HepG2 (cell line): Measurements from ENCODE around the gene IQSEC1. TPM values are rescaled to one million over a fixed set of nuclear protein-coding genes. Genes with fewer than 3 reads are reported as not detected.

Source experiments
- ATAC-seq: fragments of 200-7000 bp; cut with Tn5 transposase; 3 replicates; pipeline ENCODE4 v1.9.1; 2020; ENCODE audit warnings: mild to moderate bottlenecking, moderate library complexity
- BruUV-seq: library from RNA; stranded (reverse); fragments of 400-500 nt; replicated peaks from 2 replicates; lab custom pipeline; 2021; lab: Mats Ljungman, UMichigan
- CTCF ChIA-PET: fragments of 300-600 bp; formaldehyde crosslinking; extraction: SDS; loops from one replicate; lab custom pipeline; 2021; ENCODE audit warnings: low total read pairs, inconsistent platforms, low intra/inter-chr PET ratio; lab: Yijun Ruan, JAX
- POLR2A ChIA-PET: fragments of 350-600 bp; sonication (Branson Sonifier 250); formaldehyde crosslinking; loops from one replicate; lab custom pipeline; 2020; ENCODE audit warnings: antibody characterized with exemption, inconsistent platforms; lab: Yijun Ruan, JAX
- DNase-seq: peaks from one replicate; pipeline ENCODE4 v3.0.0-alpha.2; 2015; ENCODE audit warnings: low spot score
- FAIRE-seq: peaks from 3 replicates; lab custom pipeline; 2011; peaks lifted over from hg19 to GRCh38; lab: Jason Lieb, UNC
- H2AFZ ChIP-seq: one replicate; pipeline ENCODE4 v1.6.1; 2011; ENCODE audit warnings: low read length, inconsistent platforms
- H3K27ac ChIP-seq: fragments of 300-600 bp; 3 replicates; pipeline ENCODE4 v1.8.0; 2011; ENCODE audit warnings: mixed run types, mild to moderate bottlenecking, mixed read lengths, low read length, inconsistent platforms; ENCODE audit not compliant: insufficient read depth; ENCODE audit errors: extremely low read length
- H3K27me3 ChIP-seq, 2 experiments: fragments of 200-600 bp in 1 of 2; 2 replicates in 1 of 2; 3 replicates in 1 of 2; pipeline versions ENCODE4 v1.6.0 to v1.8.0; 2011; ENCODE audit warnings: low read length in 2 of 2, mild to moderate bottlenecking in 2 of 2, moderate library complexity in 2 of 2, inconsistent platforms in 1 of 2; ENCODE audit not compliant: insufficient read depth in 2 of 2, control insufficient read depth in 1 of 2
- H3K36me3 ChIP-seq, 2 experiments: fragments of 200-600 bp in 1 of 2; replicated peaks in 1 of 2; 2 replicates in 1 of 2; 3 replicates in 1 of 2; pipeline versions ENCODE4 v1.5.1 to v1.8.0; 2011; ENCODE audit warnings: low read length in 2 of 2, inconsistent platforms in 1 of 2; ENCODE audit not compliant: insufficient read depth in 2 of 2, control insufficient read depth in 1 of 2
- H3K4me1 ChIP-seq: 2 replicates; pipeline ENCODE4 v1.5.1; 2012; ENCODE audit warnings: low read length, inconsistent platforms; ENCODE audit not compliant: insufficient read depth
- H3K4me2 ChIP-seq: 2 replicates; pipeline ENCODE4 v1.6.0; 2011; ENCODE audit warnings: low read depth, low read length, inconsistent platforms
- H3K4me3 ChIP-seq, 3 experiments: fragments of 200-600 bp in 1 of 3; sonication (generic), shearing (Covaris generic) in 1 of 3; replicated peaks in 1 of 3; 2 replicates each; pipeline ENCODE4 v1.5.1; 2011 to 2016; ENCODE audit warnings: low read length in 3 of 3, inconsistent platforms in 2 of 3, low read depth in 2 of 3, mild to moderate bottlenecking in 2 of 3, control low read depth in 1 of 3, mixed read lengths in 1 of 3; ENCODE audit not compliant: insufficient read depth in 1 of 3
- H3K79me2 ChIP-seq: one replicate; pipeline ENCODE4 v1.6.1; 2011; ENCODE audit warnings: low read length, inconsistent platforms; ENCODE audit not compliant: insufficient read depth
- H3K9ac ChIP-seq: 2 replicates; pipeline ENCODE4 v1.6.0; 2011; ENCODE audit warnings: mild to moderate bottlenecking, low read depth, low read length, inconsistent platforms; ENCODE audit not compliant: insufficient read depth
- H3K9me3 ChIP-seq: 2 replicates; pipeline ENCODE4 v1.5.1; 2012; ENCODE audit warnings: mild to moderate bottlenecking, low read length
- H4K20me1 ChIP-seq: 2 replicates; pipeline ENCODE4 v1.6.0; 2011; ENCODE audit warnings: inconsistent platforms, mild to moderate bottlenecking, low read length, moderate library complexity; ENCODE audit not compliant: insufficient read depth
- IKZF4 ChIP-seq: sonication (generic); formaldehyde crosslinking; IDR thresholded peaks from 2 replicates; pipeline ENCODE4 v1.5.1; 2020; ENCODE audit warnings: borderline replicate concordance, mild to moderate bottlenecking, low read depth, missing genetic modification reagents; ENCODE audit errors: not compliant biosample characterization
- NR2F1 ChIP-seq, 2 experiments: fragments of 450-650 bp in 1 of 2; formaldehyde crosslinking in 1 of 2; IDR thresholded peaks; 2 replicates each; pipeline versions ENCODE4 v1.5.0 to v1.6.1; 2016 to 2020; ENCODE audit warnings: mild to moderate bottlenecking in 1 of 2, missing compliant biosample characterization in 1 of 2, missing genetic modification reagents in 1 of 2, moderate library complexity in 1 of 2
- RARG ChIP-seq: sonication (generic); formaldehyde crosslinking; IDR thresholded peaks from 2 replicates; pipeline ENCODE4 v1.4.0; 2020; ENCODE audit warnings: low read depth, mild to moderate bottlenecking, missing genetic modification reagents
- RFX1 ChIP-seq: fragments of 450-650 bp; IDR thresholded peaks from 2 replicates; pipeline ENCODE4 v1.6.1; 2017
- ZFP90 ChIP-seq: sonication (generic); formaldehyde crosslinking; IDR thresholded peaks from 2 replicates; pipeline ENCODE4 v1.8.0; 2022; ENCODE audit warnings: missing genetic modification reagents, mild to moderate bottlenecking, inconsistent platforms, borderline replicate concordance
- ZNF225 ChIP-seq: sonication (generic); formaldehyde crosslinking; IDR thresholded peaks from 2 replicates; pipeline ENCODE4 v1.4.0; 2020; ENCODE audit warnings: mild to moderate bottlenecking, missing genetic modification reagents
- ZNF276 ChIP-seq: sonication (generic); formaldehyde crosslinking; IDR thresholded peaks from 2 replicates; pipeline ENCODE4 v1.4.0; 2020; ENCODE audit warnings: mild to moderate bottlenecking, low read depth, missing genetic modification reagents
- ZNF280B ChIP-seq: sonication (generic); formaldehyde crosslinking; IDR thresholded peaks from 2 replicates; pipeline ENCODE4 v1.5.0; 2020; ENCODE audit warnings: missing genetic modification reagents, mild to moderate bottlenecking, borderline replicate concordance
- ZNF629 ChIP-seq: sonication (generic); formaldehyde crosslinking; conservative IDR thresholded peaks from 2 replicates; pipeline ENCODE4 v1.5.0; 2020; ENCODE audit warnings: missing genetic modification reagents
- WGBS: methylation state at CpG from one replicate; pipeline ENCODE4 v1.1.6; 2017; ENCODE audit warnings: low lambda C conversion rate; 5-methylcytosine and 5-hydroxymethylcytosine counted together
- in situ Hi-C: cut with HindIII; loops from 2 replicates; pipeline ENCODE4 v1.10.0; 2017; ENCODE audit warnings: low pct_unique_long_range_greater_than_20kb; ENCODE audit not compliant: extremely low pct_ligation_motif_present
- intact Hi-C: fragments of 100-400 bp; cut with micrococcal nuclease; formaldehyde crosslinking; loops from one replicate; pipeline ENCODE4 v1.10.0; 2022; ENCODE audit not compliant: unreplicated experiment
- polyA plus RNA-seq, 8 experiments: library from polyadenylated mRNA; depleted of rRNA in 3 of 8; stranded (reverse) in 7 of 8; unstranded in 1 of 8; fragments of >200 nt; fragmentation: Illumina TruSeq in 4 of 8; extraction: Trizol in 4 of 8; gene quantifications; 2 replicates each; pipeline versions ENCODE4 v1.2.1 to v1.2.3, GENCODE V29; 2011 to 2016; ENCODE audit warnings: low read depth in 4 of 8, missing spikeins in 1 of 8, mixed read lengths in 1 of 8; ENCODE audit not compliant: insufficient read depth in 1 of 8
- total RNA-seq, 5 experiments: library from RNA; depleted of rRNA; stranded (reverse); fragments of >200 nt; fragmentation: Illumina TruSeq; extraction: Trizol; gene quantifications; 2 replicates each; pipeline ENCODE4 v1.2.3, GENCODE V29; 2016; ENCODE audit warnings: low read depth in 1 of 5

IQSEC1 gene
- total and polyA plus RNA-seq, 2 of the 13 experiments (the other 11 are each of a cell fraction or from before 2014, with no cell fraction given): 17.4 to 20.2 TPM

- TF ChIP-seq ZFP90 (no peak), RFX1 (no peak), IKZF4 (no peak), NR2F1 (CRISPR knock-in tag; IDR thresholded peaks at IDR 0.05) (no peak), ZNF225 (CRISPR knock-in tag) (no peak), RARG (CRISPR knock-in tag) (no peak), ZNF276 (no peak)
Measured at GRCh38 chr3:12974334-12974733, 98.9 kb downstream of the IQSEC1 start (continued).

- Histone ChIP-seq H2AFZ (no peak overlapping the region), H3K4me2 (no peak overlapping the region), H3K27ac (no peak overlapping the region), H3K9ac (no peak overlapping the region), H3K4me1 (peaks cover 42% of the 10 kb centered on the region), H3K9me3 (no peaks in the 10 kb centered on the region), H3K27me3 (no peaks in the 10 kb centered on the region), H4K20me1 (no peaks in the 10 kb centered on the region), H3K36me3 (no peaks in the 10 kb centered on the region; a peak in 1 of 5 replicates), H3K79me2 (no peaks in the 10 kb centered on the region), H3K4me3 (no peak overlapping the region)
- no peak for DNase-seq
- CTCF ChIA-PET: no interaction called here
- FAIRE-seq: no peak
- intact Hi-C loops: no loop called here
- 87% methylated on average over 6 of the region's 6 CpGs for WGBS
- POLR2A ChIA-PET: interaction anchor here (1.0 to 1.6 kb wide), 2 partner anchors 7 to 9 kb away, joined by 3 to 4 read pairs; no protein-coding TSS in a partner anchor
- in situ Hi-C loops: no loop called here
- no TSS peak for BruUV-seq
- ATAC-seq: no peak
- TF ChIP-seq ZNF629 (CRISPR knock-in tag) (0 out of 2 replicates have a peak, but pooled peaks have one; percentile 32), ZNF280B (CRISPR knock-in tag) (no peak)
Measured at GRCh38 chr3:12973827-12974226, 99.4 kb downstream of the IQSEC1 start.
